Motor neuron (in vitro differentiated cells): Measurements from ENCODE around the gene GOLM1. TPM values are rescaled to one million over a fixed set of nuclear protein-coding genes. Genes with fewer than 3 reads are reported as not detected.

Experiments
- ATAC-seq, 8 experiments: fragments of 200-7000 bp; cut with Tn5 transposase; replicated peaks in 6 of 8; 2 replicates each; pipeline ENCODE4 v1.8.0; 2021; ENCODE audit warnings: mild to moderate bottlenecking in 8 of 8, moderate library complexity in 8 of 8
- H3K27ac ChIP-seq, 2 donors: fragments of 250-450 bp; sonication (Bioruptor Pico); 2 replicates each; pipeline ENCODE4 v1.9.0; 2021; ENCODE audit warnings: antibody characterized with exemption in 2 of 2, mild to moderate bottlenecking in 2 of 2, moderate library complexity in 1 of 2
- H3K4me1 ChIP-seq, 2 donors: fragments of 250-450 bp; sonication (Bioruptor Pico); replicated peaks in 1 of 2; 2 replicates each; pipeline ENCODE4 v1.6.1; 2021; ENCODE audit warnings: antibody characterized with exemption in 2 of 2, mild to moderate bottlenecking in 2 of 2, moderate library complexity in 1 of 2
- H3K4me3 ChIP-seq, 5 donors: fragments of 250-450 bp; sonication (Bioruptor Pico); 2 replicates each; pipeline ENCODE4 v1.9.0; 2021; ENCODE audit warnings: antibody characterized with exemption in 5 of 5, mild to moderate bottlenecking in 5 of 5, moderate library complexity in 4 of 5
- WGBS, 10 experiments: fragments of 450-650 bp; shearing (Covaris generic); methylation state at CpG; one replicate each; pipeline ENCODE4 v1.0.0; 2022; 5-methylcytosine and 5-hydroxymethylcytosine counted together
- in situ Hi-C, 9 experiments: fragments of 400-800 bp; cut with MboI; loops; one replicate each; pipeline ENCODE4 v1.15.0; 2021; ENCODE audit warnings: low sequenced_read_pairs in 9 of 9, low pct_unique_long_range_greater_than_20kb in 2 of 9; ENCODE audit not compliant: unreplicated experiment in 9 of 9
- total RNA-seq, 8 experiments: library from RNA; unstranded; fragments of 300-600 nt; gene quantifications; 2 replicates each; pipeline versions ENCODE4 v1.2.3 to v1.2.4, GENCODE V29; 2022

Gene GOLM1
- total RNA-seq, 8 experiments from 2014 or later, result 32.9 to 389 (median 58.4) TPM

DNA sequence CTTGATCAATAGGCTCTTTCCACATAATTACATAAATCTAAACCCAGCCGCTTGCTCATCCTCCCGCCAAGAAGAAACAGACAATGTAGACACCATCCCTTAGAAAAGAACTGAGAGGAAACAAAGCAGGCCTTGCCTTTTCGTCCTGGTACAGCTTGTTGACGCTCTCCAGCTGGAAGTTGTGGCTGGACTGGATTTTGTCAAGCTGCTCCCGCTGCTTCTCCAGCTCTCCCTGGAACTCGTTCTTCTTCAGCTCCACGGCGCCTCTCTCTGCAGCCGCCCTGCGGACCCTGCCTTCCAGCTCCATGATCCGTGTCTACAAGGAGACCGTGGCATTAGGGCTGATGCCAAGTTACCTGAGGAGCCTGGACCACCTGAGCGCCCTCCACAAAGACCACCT is 22.1 kb downstream of the GOLM1 start:
- Histone ChIP-seq H3K4me1 (peaks cover 41% of the 10 kb centered on the region in 2 donors), H3K27ac (no peak overlapping the region), H3K4me3 (no peak overlapping the region)
- WGBS, 10 experiments, result 68 to 100% (median 90%) methylated on average over 2 to 9 of the region's 13 CpGs; no CpG with 5 or more reads in 3 of the 10 experiments
- in situ Hi-C loops, result no loop called here
- peak in 3 of 8 experiments; percentile 3 to 9 (median 4) for ATAC-seq

DNA sequence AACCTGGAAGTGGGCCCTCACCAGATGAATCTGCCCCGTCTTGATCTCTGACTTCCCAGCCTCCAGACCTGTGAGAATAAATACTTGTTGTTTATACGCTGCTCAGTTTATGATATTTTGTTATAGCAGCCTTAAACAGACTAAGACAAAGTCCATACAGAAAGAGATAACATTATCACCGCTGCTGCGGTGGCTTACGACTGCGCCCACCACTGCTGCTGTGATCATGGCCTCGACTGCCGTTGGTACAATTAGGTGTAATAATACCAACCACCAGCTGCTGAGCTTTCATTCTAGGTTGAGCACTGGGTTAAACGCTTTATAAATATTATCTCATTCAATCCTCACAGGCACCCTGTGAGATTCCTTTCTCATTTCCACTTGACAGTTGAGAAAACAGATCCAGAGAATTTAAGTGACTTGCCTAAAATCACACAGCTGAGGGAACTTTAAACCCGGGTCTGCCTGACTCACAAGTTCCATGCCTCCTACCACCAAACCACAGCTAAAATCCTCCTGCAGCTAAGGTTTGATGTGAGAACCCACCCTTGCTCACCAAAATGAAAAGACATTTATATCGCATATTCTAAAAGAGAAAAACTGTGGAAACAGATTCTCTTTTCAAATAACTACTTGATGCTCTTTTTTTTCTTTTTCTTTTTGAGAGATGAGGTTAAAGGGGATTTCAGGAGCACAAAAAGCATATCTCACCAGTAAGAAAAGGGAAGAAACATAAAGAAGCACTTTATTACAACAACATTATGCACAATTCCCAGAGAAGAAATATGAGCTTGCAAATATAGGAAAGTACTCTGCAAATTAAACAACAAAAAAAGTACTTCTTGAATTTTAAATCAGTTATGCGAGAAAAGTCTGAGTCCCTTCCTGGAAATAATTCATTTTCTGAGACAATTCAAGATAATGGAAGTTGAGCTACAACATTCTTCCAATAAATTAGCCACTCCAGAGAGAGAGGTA is 23.9 kb downstream of the GOLM1 start:
- Histone ChIP-seq H3K4me3 (no peak overlapping the region), H3K4me1 (peaks cover 31 to 32% of the 10 kb centered on the region in 2 donors), H3K27ac (no peak overlapping the region)
- 39 to 100% (median 95%) methylated on average over 2 to 5 of the region's 12 CpGs for WGBS, 10 experiments
- ATAC-seq, result peak in 2 of 8 experiments; percentile 26 to 65
- in situ Hi-C loops, result no loop called here

DNA sequence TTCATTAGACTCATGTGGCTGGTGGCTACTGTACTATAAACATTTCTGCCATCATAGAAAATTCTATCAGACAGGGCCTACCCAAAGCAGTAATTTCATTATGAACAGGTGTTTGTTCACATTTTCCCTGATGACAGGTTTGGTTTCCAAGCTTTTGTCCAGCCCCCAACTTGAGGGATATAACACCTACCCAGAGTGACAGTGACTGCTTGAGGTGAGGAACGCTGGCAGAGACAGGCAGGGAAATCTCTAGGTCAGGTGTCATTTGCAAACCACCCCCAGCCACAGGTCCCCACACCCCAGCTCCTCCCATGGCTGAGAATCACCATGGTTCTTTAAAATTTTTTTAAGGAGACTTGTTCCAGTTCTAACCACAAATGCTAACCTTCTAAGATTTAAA is 25.5 kb downstream of the GOLM1 start:
- WGBS, 10 experiments, result 20 to 100% (median 100%) methylated on average over 1 of the region's 1 CpG; no CpG with 5 or more reads in 4 of the 10 experiments
- in situ Hi-C loops, result no loop called here
- Histone ChIP-seq H3K4me3 (no peak overlapping the region), H3K27ac (no peak overlapping the region), H3K4me1 (peaks cover 16 to 17% of the 10 kb centered on the region in 2 donors)
- no peak for ATAC-seq

DNA sequence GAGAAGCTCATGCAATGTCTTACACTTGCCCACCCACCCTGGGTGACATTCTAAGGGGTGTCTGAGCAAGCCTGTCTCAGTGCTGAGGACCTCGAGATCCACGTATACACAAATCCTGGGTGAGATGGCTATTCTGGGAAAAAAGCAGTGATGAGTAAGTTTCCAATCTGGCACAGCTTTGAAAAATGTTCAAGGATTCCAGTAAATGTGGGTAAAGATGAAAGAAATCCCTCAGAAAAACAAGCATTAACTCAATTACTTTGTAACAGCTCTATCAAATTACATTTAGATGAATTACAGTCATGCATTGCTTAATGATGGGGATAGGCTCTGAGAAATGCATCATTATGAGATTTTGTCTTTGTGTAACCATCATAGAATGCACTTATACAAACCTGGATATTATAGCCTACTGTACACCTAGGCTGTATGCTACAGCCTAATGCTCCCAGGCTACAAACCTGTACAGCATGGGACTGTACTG is 26.9 kb downstream of the GOLM1 start:
- H3K4me3 ChIP-seq, result no peak overlapping the region
- WGBS, 10 experiments, result 55 to 92% (median 58%) methylated on average over 1 to 2 of the region's 2 CpGs; no CpG with 5 or more reads in 6 of the 10 experiments
- in situ Hi-C loops, result no loop called here
- H3K27ac ChIP-seq, result no peak overlapping the region
- ATAC-seq, result peak in 7 of 8 experiments; percentile 31 to 97 (median 88)
- H3K4me1 ChIP-seq, result peaks cover 6 to 7% of the 10 kb centered on the region in 2 donors

DNA sequence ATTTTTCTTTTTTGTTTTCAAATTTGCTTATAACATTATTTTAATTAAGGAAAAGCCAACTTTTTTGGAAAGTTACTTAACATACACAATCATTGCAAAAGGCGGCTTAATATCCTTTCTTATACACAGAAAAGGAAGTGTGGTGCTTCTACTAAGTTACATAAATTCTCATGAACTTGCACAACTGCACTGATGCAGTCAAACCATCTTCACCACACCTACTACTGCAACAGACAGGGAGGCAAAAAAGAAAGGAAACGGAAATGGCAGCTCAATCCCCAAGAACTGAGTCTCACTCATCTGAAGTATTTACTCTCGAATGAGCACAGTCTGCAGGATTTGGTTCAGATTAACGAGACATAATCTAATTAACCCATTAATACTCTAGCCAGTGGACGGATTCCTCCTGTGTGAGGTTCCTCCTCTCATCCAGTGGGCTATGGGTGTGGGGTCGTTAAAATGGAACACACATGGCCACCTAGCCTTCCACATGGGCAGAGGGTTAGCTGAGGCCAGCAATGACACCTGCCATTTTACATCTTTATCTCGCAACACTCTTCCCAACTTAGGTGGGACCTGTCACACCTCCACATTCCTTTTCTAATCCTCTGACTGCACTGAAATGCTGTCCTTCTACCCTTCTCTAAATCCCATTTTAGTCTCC is 30.0 kb downstream of the GOLM1 start:
- in situ Hi-C loops, result no loop called here
- WGBS, 10 experiments, result 59 to 100% (median 94%) methylated on average over 1 to 7 of the region's 7 CpGs
- no peak for ATAC-seq
- Histone ChIP-seq H3K4me1 (no peaks in the 10 kb centered on the region), H3K27ac (no peak overlapping the region), H3K4me3 (no peak overlapping the region)

DNA sequence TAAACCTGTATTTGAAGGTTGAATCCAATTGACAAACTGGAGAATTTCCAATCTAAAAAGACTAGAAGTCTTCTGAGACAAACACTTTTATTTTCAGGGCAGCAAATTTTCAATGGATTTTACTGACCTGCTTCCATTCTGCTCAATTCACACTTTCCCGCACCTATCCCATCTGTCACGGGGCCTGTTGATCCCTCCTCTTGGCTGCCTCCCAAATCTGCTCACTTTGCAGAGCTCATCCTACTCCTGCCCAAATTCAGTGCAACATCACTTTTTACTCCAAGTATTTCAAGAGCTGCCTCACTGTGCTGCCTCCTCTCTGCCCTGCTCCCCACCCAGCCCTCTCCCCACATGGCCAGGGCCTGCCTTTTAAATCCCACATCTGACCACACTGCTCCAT is 35.1 kb downstream of the GOLM1 start:
- WGBS, 10 experiments, result 83 to 100% (median 93%) methylated on average over 2 of the region's 2 CpGs; no CpG with 5 or more reads in 6 of the 10 experiments
- no peak overlapping the region for H3K27ac ChIP-seq
- in situ Hi-C loops, result no loop called here

DNA sequence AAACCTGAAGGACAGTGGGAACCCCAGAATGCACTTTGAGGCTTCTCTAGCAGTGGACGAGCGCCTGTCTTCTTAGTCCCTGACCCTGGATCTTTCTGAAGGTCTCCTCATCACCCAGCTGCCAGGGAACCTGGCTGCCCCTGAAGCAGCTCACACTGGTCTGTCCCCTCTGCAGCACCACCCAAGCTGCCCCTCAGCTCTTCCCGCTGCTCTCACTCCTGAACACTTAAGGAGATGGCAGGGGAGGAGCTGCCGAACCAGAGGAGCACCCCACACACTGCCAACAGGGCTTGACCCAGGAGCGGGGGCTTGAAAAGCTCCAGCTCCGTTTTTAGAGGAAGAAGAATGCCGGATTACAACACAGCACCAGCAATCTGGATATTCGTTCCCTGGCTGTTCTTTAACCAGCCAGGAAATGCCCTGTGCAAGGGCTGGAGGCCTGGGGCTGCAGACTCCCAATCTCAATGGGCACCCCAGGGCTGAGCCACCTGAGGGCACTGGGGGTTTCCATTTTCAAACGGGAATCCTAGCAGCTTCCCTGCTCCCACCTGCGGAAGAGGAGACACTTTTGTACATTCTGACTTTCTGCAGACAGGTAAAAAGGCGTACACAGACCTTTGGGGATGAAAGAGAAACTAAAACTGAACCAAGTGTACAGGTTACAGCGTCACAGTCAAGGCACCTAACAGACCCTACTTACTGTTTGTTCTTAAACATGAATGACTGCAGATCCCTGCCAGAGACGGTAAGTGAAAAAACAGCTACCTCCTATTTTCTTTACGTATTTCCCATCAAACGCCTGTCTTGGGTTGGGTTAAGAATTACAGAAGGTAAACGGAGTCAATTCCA is 36.3 kb downstream of the GOLM1 start:
- H3K4me1 ChIP-seq, result no peaks in the 10 kb centered on the region
- in situ Hi-C loops, result no loop called here
- ATAC-seq, result no peak
- H3K4me3 ChIP-seq, result no peak overlapping the region
- H3K27ac ChIP-seq, result no peak overlapping the region
- WGBS, 10 experiments, result 60 to 100% (median 95%) methylated on average over 1 to 11 of the region's 16 CpGs; no CpG with 5 or more reads in 1 of the 10 experiments

More for the DNA sequence above, 35.1 kb downstream of the GOLM1 start:
- ATAC-seq, result no peak
- Histone ChIP-seq H3K4me1 (no peaks in the 10 kb centered on the region), H3K4me3 (no peak overlapping the region)

DNA sequence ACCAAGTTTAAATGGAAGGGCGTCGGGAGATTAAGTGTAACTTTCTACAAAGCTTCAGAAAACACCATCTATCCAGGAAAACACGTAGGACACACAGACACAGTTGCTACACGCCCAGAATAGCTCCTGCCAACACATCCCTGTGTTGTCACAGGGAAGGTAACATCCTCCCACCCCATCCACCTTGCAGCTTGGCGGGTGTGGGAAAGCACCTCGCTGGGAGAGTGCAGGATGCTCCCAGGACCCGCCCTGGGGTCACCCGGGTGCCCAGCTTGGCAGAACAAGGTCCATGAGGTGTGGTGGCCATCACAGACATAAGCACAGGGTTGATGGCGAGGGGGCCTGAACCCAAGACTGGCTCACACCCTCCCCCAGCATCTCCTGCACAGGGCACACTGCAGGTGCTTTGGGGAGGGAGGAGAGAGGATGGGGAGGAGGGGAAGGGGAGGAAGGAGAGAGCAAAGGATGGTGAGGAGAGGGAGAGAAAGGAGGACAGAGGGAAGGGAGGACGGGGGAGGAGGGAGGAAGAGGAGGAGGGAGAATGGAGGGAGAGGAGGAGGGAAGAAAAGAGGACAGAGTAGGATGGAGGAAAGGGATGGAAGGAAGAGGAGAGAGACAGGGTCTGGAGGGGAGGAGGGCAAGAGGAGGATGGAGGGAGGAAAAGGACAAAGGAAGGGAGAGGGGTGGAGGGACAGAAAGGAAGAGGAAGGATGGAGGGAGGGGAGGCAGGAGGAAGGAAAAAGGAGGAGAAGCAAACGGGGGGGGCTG is 37.2 kb downstream of the GOLM1 start:
- ATAC-seq, result no peak
- WGBS, 10 experiments, result 50 to 90% (median 55%) methylated on average over 2 to 3 of the region's 11 CpGs; no CpG with 5 or more reads in 6 of the 10 experiments

DNA sequence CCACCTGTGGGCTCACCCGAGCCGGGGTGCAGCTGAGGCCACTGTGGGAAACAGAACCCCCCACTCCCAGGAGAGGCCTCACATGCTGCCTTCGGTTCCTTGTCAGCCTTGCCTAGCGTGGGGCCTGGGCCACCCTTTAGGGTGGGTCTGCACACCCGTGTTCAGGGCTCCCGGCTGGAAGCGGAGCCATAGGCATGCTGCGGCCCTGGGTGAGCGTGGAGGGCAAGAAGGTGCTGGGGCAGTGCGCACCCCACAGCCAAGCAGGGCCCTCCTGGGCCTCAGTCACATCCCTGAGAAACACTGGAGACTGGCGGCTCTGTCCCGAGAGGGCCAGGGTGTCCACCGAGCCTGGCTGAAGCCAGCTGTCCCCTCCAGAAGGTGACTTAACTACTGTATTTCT is 41.9 kb downstream of the GOLM1 start:
- ATAC-seq, result no peak
- Histone ChIP-seq H3K4me1 (peaks cover 0 to 4% of the 10 kb centered on the region in 2 donors), H3K4me3 (no peak overlapping the region), H3K27ac (no peak overlapping the region)
- WGBS, 10 experiments, result 87 to 100% (median 90%) methylated on average over 1 to 6 of the region's 13 CpGs; no CpG with 5 or more reads in 7 of the 10 experiments
- in situ Hi-C loops, result no loop called here

More for the DNA sequence above, 37.2 kb downstream of the GOLM1 start:
- Histone ChIP-seq H3K4me3 (no peak overlapping the region), H3K4me1 (no peaks in the 10 kb centered on the region), H3K27ac (no peak overlapping the region)
- in situ Hi-C loops, result no loop called here

DNA sequence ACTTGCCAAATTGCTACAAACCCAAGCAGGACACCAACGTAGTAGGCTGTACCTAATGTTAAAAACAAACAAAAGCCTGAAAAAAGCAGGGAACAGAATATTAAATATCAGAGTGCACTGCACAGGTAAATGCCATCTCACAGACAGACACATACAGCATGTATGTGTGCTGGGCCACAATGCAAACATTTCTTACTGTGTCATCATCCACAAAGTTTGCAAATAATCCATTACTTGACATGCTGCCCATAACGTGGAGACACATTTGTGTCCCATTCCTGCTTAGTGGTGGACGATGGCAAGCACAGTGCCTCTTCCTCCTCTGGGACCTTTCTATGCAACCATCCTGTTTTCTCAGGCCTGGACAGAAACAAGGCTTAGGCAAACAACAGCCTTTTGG is 44.7 kb downstream of the GOLM1 start:
- Histone ChIP-seq H3K4me1 (peaks cover 0 to 4% of the 10 kb centered on the region in 2 donors), H3K4me3 (no peak overlapping the region), H3K27ac (no peak overlapping the region)
- 40 to 100% (median 83%) methylated on average over 1 to 3 of the region's 3 CpGs; no CpG with 5 or more reads in 3 of the 10 experiments for WGBS, 10 experiments
- ATAC-seq, result peak in 4 of 8 experiments; percentile 40 to 90 (median 83)
- in situ Hi-C loops, result no loop called here

DNA sequence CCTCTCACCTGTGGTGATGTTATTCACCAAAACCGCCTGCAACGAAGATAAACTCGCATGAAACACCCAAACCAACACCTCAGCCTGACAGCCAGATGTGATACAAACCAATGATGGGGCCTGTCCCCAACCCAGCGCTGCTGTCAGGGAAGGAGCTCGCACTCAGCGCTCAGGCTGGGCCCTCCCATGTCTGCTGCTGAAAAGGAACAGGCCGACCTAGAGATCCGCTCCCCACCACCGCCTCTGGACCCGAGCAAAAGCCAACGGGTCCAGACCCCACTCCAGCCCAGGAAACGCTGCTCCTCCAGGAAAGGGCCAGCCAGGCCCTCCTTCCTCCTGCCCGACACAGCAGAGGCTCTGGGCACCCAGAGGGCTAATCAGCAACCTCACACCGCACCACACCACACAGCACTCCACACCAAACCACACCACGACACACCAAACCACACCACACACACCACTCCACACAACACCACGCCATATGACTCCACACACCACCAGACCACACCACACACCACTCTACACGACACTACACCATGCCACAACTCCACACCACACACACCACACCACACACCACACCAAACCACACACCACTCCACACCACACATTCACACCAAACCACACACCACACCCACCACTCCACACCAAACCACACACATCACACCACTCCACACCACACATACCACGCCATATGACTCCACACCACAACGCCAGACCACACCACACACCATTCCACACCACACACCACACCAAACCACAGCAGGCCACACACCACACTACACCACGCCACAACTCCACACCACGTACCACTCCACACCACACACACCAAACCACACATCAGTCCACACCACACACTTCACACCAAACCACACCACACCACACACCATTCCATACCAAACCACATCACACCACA is 46.5 kb downstream of the GOLM1 start:
- WGBS, 10 experiments, result 67 to 96% (median 90%) methylated on average over 2 to 9 of the region's 21 CpGs; no CpG with 5 or more reads in 2 of the 10 experiments
- ATAC-seq, result no peak
- H3K4me1 ChIP-seq, result peaks cover 0 to 4% of the 10 kb centered on the region in 2 donors
- no peak overlapping the region for H3K27ac ChIP-seq
- H3K4me3 ChIP-seq, result no peak overlapping the region
- in situ Hi-C loops, result no loop called here
